Keratinocyte (primary cell): ENCODE data around the gene ESD. TPM values are rescaled to one million over a fixed set of nuclear protein-coding genes. Genes with fewer than 3 reads are reported as not detected.

Source experiments
- DNase-seq: peaks from one replicate; pipeline ENCODE4 v3.0.0-alpha.2; 2011; ENCODE audit warnings: low read depth, missing footprints, low spot score
- FAIRE-seq: peaks from 2 replicates; lab custom pipeline; 2011; peaks lifted over from hg19 to GRCh38; lab: Jason Lieb, UNC
- H2AFZ ChIP-seq: 2 replicates; pipeline ENCODE4 v1.6.0; 2012; ENCODE audit warnings: low read length, control low read depth, inconsistent platforms; ENCODE audit not compliant: control insufficient read depth
- H3K27ac ChIP-seq: 2 replicates; pipeline ENCODE4 v1.5.1; 2011; ENCODE audit warnings: low read length; ENCODE audit not compliant: control insufficient read depth, insufficient read depth
- H3K27me3 ChIP-seq: 3 replicates; pipeline ENCODE4 v1.6.0; 2011; ENCODE audit warnings: low read length; ENCODE audit not compliant: control insufficient read depth, insufficient read depth; ENCODE audit errors: extremely low read depth
- H3K36me3 ChIP-seq, 2 experiments: 2 replicates in 1 of 2; 3 replicates in 1 of 2; pipeline ENCODE4 v1.5.1; 2011; ENCODE audit warnings: low read length in 2 of 2, mild to moderate bottlenecking in 1 of 2; ENCODE audit not compliant: control insufficient read depth in 2 of 2, insufficient read depth in 2 of 2; ENCODE audit errors: extremely low read depth in 1 of 2
- H3K4me1 ChIP-seq: 3 replicates; pipeline ENCODE4 v1.5.1; 2011; ENCODE audit warnings: low read length; ENCODE audit not compliant: control insufficient read depth, insufficient read depth; ENCODE audit errors: extremely low read depth
- H3K4me2 ChIP-seq: 3 replicates; pipeline ENCODE4 v1.6.0; 2011; ENCODE audit warnings: low read depth, low read length; ENCODE audit not compliant: control insufficient read depth, insufficient read depth; ENCODE audit errors: extremely low read depth
- H3K4me3 ChIP-seq, 3 experiments: fragments of 200-600 bp in 1 of 3; sonication (generic) in 1 of 3; 2 replicates in 2 of 3; 3 replicates in 1 of 3; pipeline ENCODE4 v1.5.1; 2011 to 2016; ENCODE audit warnings: low read length in 3 of 3, mild to moderate bottlenecking in 3 of 3, control low read depth in 2 of 3, inconsistent platforms in 1 of 3, low read depth in 1 of 3, mixed read lengths in 1 of 3, mixed run types in 1 of 3, moderate library complexity in 1 of 3; ENCODE audit not compliant: control insufficient read depth in 2 of 3, insufficient read depth in 2 of 3; ENCODE audit errors: extremely low read depth in 1 of 3
- H3K79me2 ChIP-seq: 2 replicates; pipeline ENCODE4 v1.6.0; 2012; ENCODE audit warnings: low read length; ENCODE audit not compliant: control insufficient read depth, insufficient read depth
- H3K9ac ChIP-seq: 3 replicates; pipeline ENCODE4 v1.6.0; 2011; ENCODE audit warnings: low read length; ENCODE audit not compliant: control insufficient read depth, insufficient read depth; ENCODE audit errors: extremely low read depth
- H3K9me1 ChIP-seq: 3 replicates; pipeline ENCODE4 v1.6.0; 2011; ENCODE audit warnings: low read length; ENCODE audit not compliant: control insufficient read depth, insufficient read depth; ENCODE audit errors: extremely low read depth
- H3K9me3 ChIP-seq: 2 replicates; pipeline ENCODE4 v1.5.1; 2012; ENCODE audit warnings: low read depth, low read length; ENCODE audit not compliant: control insufficient read depth
- H4K20me1 ChIP-seq: 3 replicates; pipeline ENCODE4 v1.6.0; 2011; ENCODE audit warnings: low read length; ENCODE audit not compliant: control insufficient read depth, insufficient read depth; ENCODE audit errors: extremely low read depth
- EZH2 ChIP-seq: IDR thresholded peaks from one replicate; pipeline ENCODE4 v1.6.1; 2012; ENCODE audit warnings: inconsistent platforms, mild to moderate bottlenecking, low read length, moderate library complexity
- dilution Hi-C: fragments of 300-500 bp; cut with MboI; formaldehyde crosslinking; loops from one replicate; pipeline ENCODE4 v1.7.0; 2020; ENCODE audit warnings: low sequenced_read_pairs; ENCODE audit not compliant: extremely low pct_ligation_motif_present
- polyA plus RNA-seq, 5 experiments: library from polyadenylated mRNA; depleted of rRNA in 3 of 5; stranded (reverse) in 3 of 5; stranded (forward) in 1 of 5; unstranded in 1 of 5; fragments of >200 nt; gene quantifications; 1 replicate in 1 of 5; 2 replicates in 3 of 5; 3 replicates in 1 of 5; pipeline versions ENCODE4 v1.2.1 to v1.2.3, GENCODE V29; 2011 to 2012; ENCODE audit warnings: missing spikeins in 2 of 5, low read depth in 1 of 5, low replicate concordance in 1 of 5
- TF ChIP-seq, protein P1 (sequence below), 3 experiments: IDR thresholded peaks in 1 of 3; conservative IDR thresholded peaks in 1 of 3; optimal IDR thresholded peaks in 1 of 3; 2 replicates in 2 of 3; 3 replicates in 1 of 3; pipeline versions ENCODE3 to v1.5.1; 2011; ENCODE audit warnings: low read length in 3 of 3, mild to moderate bottlenecking in 3 of 3, moderate library complexity in 2 of 3, control low read depth in 1 of 3, inconsistent platforms in 1 of 3; ENCODE audit not compliant: insufficient read depth in 2 of 3; ENCODE audit errors: extremely low read depth in 1 of 3

Gene ESD
- polyA plus RNA-seq, 1 donor (not counting 4 experiments of a cell fraction or from before 2014, with no cell fraction given): 181 TPM

DNA sequence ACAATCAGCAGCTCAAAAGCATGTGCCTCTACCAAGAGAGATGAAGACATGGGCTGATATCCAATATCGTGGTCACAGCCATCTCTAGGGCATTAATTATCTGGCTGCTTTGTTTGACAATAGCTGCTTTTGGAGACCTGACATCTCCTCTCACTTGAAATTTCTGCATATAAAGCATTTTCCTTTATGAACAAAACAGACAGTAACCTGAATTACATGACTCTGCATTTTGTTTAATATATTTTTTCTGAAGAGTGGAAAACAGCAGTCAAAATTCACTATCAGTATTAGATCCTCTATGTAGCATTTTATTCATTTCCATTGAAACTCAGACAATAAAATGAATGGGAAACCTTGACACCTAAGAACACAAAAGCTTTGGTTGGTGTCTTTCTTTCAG, 42.4 kb upstream of the ESD start:
- H2AFZ ChIP-seq: no peak overlapping the region
- no peak overlapping the region for H3K9ac ChIP-seq
- no peak overlapping the region for H3K27ac ChIP-seq
- no peaks in the 10 kb centered on the region for H3K27me3 ChIP-seq
- H3K4me1 ChIP-seq: no peaks in the 10 kb centered on the region
- H4K20me1 ChIP-seq: no peaks in the 10 kb centered on the region
- H3K9me1 ChIP-seq: no peaks in the 10 kb centered on the region
- no peak for FAIRE-seq
- no peaks in the 10 kb centered on the region for H3K9me3 ChIP-seq
- no peaks in the 10 kb centered on the region for H3K36me3 ChIP-seq
- H3K4me2 ChIP-seq: no peak overlapping the region
- DNase-seq: no peak
- no peak overlapping the region for H3K4me3 ChIP-seq
- no peaks in the 10 kb centered on the region for H3K79me2 ChIP-seq
- dilution Hi-C loops: no loop called here
- TF ChIP-seq, protein P1, sequence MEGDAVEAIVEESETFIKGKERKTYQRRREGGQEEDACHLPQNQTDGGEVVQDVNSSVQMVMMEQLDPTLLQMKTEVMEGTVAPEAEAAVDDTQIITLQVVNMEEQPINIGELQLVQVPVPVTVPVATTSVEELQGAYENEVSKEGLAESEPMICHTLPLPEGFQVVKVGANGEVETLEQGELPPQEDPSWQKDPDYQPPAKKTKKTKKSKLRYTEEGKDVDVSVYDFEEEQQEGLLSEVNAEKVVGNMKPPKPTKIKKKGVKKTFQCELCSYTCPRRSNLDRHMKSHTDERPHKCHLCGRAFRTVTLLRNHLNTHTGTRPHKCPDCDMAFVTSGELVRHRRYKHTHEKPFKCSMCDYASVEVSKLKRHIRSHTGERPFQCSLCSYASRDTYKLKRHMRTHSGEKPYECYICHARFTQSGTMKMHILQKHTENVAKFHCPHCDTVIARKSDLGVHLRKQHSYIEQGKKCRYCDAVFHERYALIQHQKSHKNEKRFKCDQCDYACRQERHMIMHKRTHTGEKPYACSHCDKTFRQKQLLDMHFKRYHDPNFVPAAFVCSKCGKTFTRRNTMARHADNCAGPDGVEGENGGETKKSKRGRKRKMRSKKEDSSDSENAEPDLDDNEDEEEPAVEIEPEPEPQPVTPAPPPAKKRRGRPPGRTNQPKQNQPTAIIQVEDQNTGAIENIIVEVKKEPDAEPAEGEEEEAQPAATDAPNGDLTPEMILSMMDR (optimal IDR thresholded peaks at IDR 0.05 in 1 of 3, IDR thresholded peaks at IDR 0.05 in 1 of 3, conservative IDR thresholded peaks at IDR 0.05 in 1 of 3; ENCODE audit: extremely low read depth in 1 of 3, insufficient read depth in 2 of 3, low read length in 3 of 3): no peak

DNA sequence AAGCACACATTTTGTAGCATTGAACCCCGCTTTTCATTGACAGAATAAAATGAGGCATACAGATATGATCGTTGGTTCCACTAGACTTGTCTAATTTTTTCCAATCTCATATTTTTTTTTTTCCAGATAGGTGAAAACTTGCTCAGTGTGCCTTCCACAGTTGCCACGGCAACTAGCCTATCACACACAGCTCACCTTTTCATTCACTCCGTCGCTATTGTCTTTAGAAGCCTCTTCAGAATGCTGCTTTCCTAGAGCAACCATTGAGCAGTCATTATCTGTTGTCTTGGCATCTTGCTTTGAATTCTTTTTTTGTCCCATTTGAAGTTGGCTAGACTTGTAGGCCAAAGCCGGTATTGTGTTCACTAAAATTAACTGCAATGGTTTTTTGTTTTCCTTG, 37.7 kb upstream of the ESD start:
- no peak overlapping the region for H3K9ac ChIP-seq
- H3K4me2 ChIP-seq: no peak overlapping the region
- no peaks in the 10 kb centered on the region for H3K79me2 ChIP-seq
- H3K9me1 ChIP-seq: no peaks in the 10 kb centered on the region
- no peaks in the 10 kb centered on the region for H3K4me1 ChIP-seq
- FAIRE-seq: no peak
- TF ChIP-seq, protein P1 (optimal IDR thresholded peaks at IDR 0.05 in 1 of 3, IDR thresholded peaks at IDR 0.05 in 1 of 3, conservative IDR thresholded peaks at IDR 0.05 in 1 of 3; ENCODE audit: extremely low read depth in 1 of 3, insufficient read depth in 2 of 3, low read length in 3 of 3): no peak
- TF ChIP-seq EZH2: no peak
- no peaks in the 10 kb centered on the region for H3K27me3 ChIP-seq
- H2AFZ ChIP-seq: no peak overlapping the region
- no peaks in the 10 kb centered on the region for H3K9me3 ChIP-seq
- dilution Hi-C loops: no loop called here
- H3K4me3 ChIP-seq: no peak overlapping the region
- H3K36me3 ChIP-seq: no peaks in the 10 kb centered on the region
- no peak for DNase-seq
- no peak overlapping the region for H3K27ac ChIP-seq
- H4K20me1 ChIP-seq: no peaks in the 10 kb centered on the region
